CD4-positive, alpha-beta T cell (primary cell): ENCODE results near the gene DRGX. TPM values are rescaled to one million over a fixed set of nuclear protein-coding genes. Genes with fewer than 3 reads are reported as not detected.

Experiments
- ATAC-seq: fragments of 200-7000 bp; cut with Tn5 transposase; one replicate; pipeline ENCODE4 v1.10.0; 2022; ENCODE audit warnings: mild to moderate bottlenecking; ENCODE audit not compliant: poor library complexity
- CTCF ChIA-PET: fragments of 350-600 bp; sonication (Branson Sonifier 250); formaldehyde crosslinking; loops from one replicate; lab custom pipeline; 2021; ENCODE audit warnings: antibody characterized with exemption, inconsistent platforms; lab: Charles Lee
- POLR2A ChIA-PET: fragments of 350-600 bp; sonication (Branson Sonifier 250); formaldehyde crosslinking; loops from one replicate; lab custom pipeline; 2021; ENCODE audit warnings: antibody characterized with exemption, inconsistent platforms; lab: Charles Lee
- DNase-seq, 14 experiments: peaks; one replicate each; pipeline ENCODE4 v3.0.0-alpha.2; 2013 to 2020; ENCODE audit warnings: mixed read lengths in 2 of 14
- H3K27ac ChIP-seq, 2 donors: one replicate each; pipeline versions ENCODE4 v1.5.1 to v1.7.0; 2013; ENCODE audit warnings: low read length in 2 of 2, low read depth in 1 of 2, mild to moderate bottlenecking in 1 of 2
- H3K27me3 ChIP-seq, 2 experiments: 1 replicate in 1 of 2; 2 replicates in 1 of 2; pipeline versions ENCODE4 v1.6.1 to v1.7.0; 2013; ENCODE audit warnings: low read length in 2 of 2, control low read depth in 1 of 2, mild to moderate bottlenecking in 1 of 2, moderate library complexity in 1 of 2; ENCODE audit not compliant: insufficient read depth in 2 of 2, control insufficient read depth in 1 of 2
- H3K36me3 ChIP-seq: one replicate; pipeline ENCODE4 v1.6.1; 2013; ENCODE audit warnings: low read length, control low read depth; ENCODE audit not compliant: insufficient read depth
- H3K4me1 ChIP-seq: one replicate; pipeline ENCODE4 v1.6.1; 2013; ENCODE audit warnings: low read length, control low read depth; ENCODE audit not compliant: insufficient read depth
- H3K4me3 ChIP-seq: one replicate; pipeline ENCODE4 v1.5.1; 2013; ENCODE audit warnings: mild to moderate bottlenecking, low read length, moderate library complexity
- H3K9me3 ChIP-seq, 2 experiments: 1 replicate in 1 of 2; 2 replicates in 1 of 2; pipeline versions ENCODE4 v1.6.1 to v1.7.0; 2013; ENCODE audit warnings: low read length in 2 of 2, mild to moderate bottlenecking in 2 of 2, control low read depth in 1 of 2, moderate library complexity in 1 of 2; ENCODE audit not compliant: control insufficient read depth in 1 of 2, insufficient read depth in 1 of 2
- H3K27ac Mint-ChIP-seq: one replicate; pipeline ENCODE4 v1.8.0; 2020; ENCODE audit warnings: mixed read lengths
- H3K27me3 Mint-ChIP-seq: one replicate; pipeline ENCODE4 v1.8.0; 2021; ENCODE audit warnings: mixed read lengths
- H3K36me3 Mint-ChIP-seq: one replicate; pipeline ENCODE4 v1.8.0; 2021; ENCODE audit warnings: low read depth, mixed read lengths
- H3K4me1 Mint-ChIP-seq: one replicate; pipeline ENCODE4 v1.8.0; 2021; ENCODE audit warnings: low read depth, mixed read lengths
- H3K4me3 Mint-ChIP-seq: one replicate; pipeline ENCODE4 v1.8.0; 2020; ENCODE audit warnings: mild to moderate bottlenecking, mixed read lengths
- H3K9me3 Mint-ChIP-seq: one replicate; pipeline ENCODE4 v1.8.0; 2020; ENCODE audit warnings: mixed read lengths
- intact Hi-C, 2 experiments: fragments of 100-400 bp; cut with DNase I in 1 of 2; cut with micrococcal nuclease in 1 of 2; formaldehyde crosslinking; loops; one replicate each; pipeline versions ENCODE4 v1.15.1 to v1.9.0; 2023 to 2025; cut with DNase I, micrococcal nuclease
- total RNA-seq, 174 experiments: library from RNA in 2 of 174; stranded (reverse) in 2 of 174; gene quantifications; one replicate each; pipeline ENCODE4 v1.2.3 and lab custom pipeline; 2021 to 2026
- TF ChIP-seq, protein P1 (sequence below): fragments of 200-600 bp; IDR thresholded peaks from one replicate; pipeline ENCODE4 v1.8.0; 2022; ENCODE audit warnings: antibody characterized with exemption, mild to moderate bottlenecking

DRGX gene
- total RNA-seq, 2 experiments from 2014 or later, result not detected

DNA sequence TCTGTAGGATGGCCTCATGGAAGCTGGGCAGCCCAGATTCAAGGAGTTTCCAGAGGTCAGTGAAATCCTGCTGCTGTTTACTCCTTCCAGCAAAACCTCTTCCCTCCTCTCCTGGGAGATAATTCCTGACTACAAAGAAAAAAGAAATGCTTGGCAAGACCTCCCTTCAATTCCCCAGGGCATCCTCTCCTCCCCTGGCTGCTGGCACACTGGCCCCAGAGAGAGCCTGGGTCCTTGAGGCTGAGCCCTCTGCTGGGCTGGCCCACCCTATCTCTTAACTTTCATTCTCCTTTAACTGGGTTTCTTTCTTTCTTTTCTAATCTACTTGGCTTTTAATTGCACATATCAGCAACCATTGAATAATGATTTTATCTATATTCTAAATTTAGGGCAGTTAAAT lies 7.7 kb downstream of the DRGX start:
- TF ChIP-seq, protein P1, sequence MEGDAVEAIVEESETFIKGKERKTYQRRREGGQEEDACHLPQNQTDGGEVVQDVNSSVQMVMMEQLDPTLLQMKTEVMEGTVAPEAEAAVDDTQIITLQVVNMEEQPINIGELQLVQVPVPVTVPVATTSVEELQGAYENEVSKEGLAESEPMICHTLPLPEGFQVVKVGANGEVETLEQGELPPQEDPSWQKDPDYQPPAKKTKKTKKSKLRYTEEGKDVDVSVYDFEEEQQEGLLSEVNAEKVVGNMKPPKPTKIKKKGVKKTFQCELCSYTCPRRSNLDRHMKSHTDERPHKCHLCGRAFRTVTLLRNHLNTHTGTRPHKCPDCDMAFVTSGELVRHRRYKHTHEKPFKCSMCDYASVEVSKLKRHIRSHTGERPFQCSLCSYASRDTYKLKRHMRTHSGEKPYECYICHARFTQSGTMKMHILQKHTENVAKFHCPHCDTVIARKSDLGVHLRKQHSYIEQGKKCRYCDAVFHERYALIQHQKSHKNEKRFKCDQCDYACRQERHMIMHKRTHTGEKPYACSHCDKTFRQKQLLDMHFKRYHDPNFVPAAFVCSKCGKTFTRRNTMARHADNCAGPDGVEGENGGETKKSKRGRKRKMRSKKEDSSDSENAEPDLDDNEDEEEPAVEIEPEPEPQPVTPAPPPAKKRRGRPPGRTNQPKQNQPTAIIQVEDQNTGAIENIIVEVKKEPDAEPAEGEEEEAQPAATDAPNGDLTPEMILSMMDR, result no peak
- no peaks in the 10 kb centered on the region for H3K4me1 Mint-ChIP-seq
- no peaks in the 10 kb centered on the region for H3K36me3 Mint-ChIP-seq
- no peak for ATAC-seq
- intact Hi-C loops, result no loop called here
- DNase-seq, result no peak
- Histone ChIP-seq H3K4me1 (no peaks in the 10 kb centered on the region), H3K4me3 (no peak overlapping the region), H3K36me3 (no peaks in the 10 kb centered on the region), H3K9me3 (no peaks in the 10 kb centered on the region), H3K27me3 (peaks cover 9 to 30% of the 10 kb centered on the region in 2 experiments), H3K27ac (no peak overlapping the region)
- CTCF ChIA-PET, result no interaction called here
- no peak overlapping the region for H3K4me3 Mint-ChIP-seq
- POLR2A ChIA-PET, result no interaction called here
- H3K27me3 Mint-ChIP-seq, result peaks cover 54% of the 10 kb centered on the region
- no peak overlapping the region for H3K27ac Mint-ChIP-seq
- H3K9me3 Mint-ChIP-seq, result no peaks in the 10 kb centered on the region

DNA sequence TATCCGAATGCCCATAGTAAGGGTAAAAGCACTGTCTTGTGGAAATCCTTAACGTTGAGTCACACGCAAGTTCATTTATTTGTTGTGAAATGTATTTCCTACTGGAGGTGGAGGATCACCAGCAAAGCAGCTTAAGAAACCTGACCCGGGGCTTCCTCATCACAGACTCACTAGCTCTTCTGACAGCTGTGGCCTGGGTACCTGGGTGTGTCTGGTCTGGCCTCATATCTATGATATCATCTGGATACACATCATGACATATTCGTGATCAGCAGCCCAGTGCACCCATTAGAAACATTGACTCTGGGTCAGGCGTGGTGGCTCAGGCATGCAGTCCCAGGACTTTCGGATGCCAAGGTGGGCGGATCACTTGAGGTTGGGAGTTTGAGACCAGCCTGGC lies 8.8 kb downstream of the DRGX start:
- H3K9me3 Mint-ChIP-seq, result no peaks in the 10 kb centered on the region
- no peaks in the 10 kb centered on the region for H3K9me3 ChIP-seq
- TF ChIP-seq, protein P1, result no peak
- H3K27me3 ChIP-seq, result peaks cover 4 to 19% of the 10 kb centered on the region in 2 experiments
- DNase-seq, result no peak
- intact Hi-C loops, result no loop called here
- no peak for ATAC-seq
- H3K27me3 Mint-ChIP-seq, result peaks cover 45% of the 10 kb centered on the region
- H3K27ac ChIP-seq, result no peak overlapping the region
- POLR2A ChIA-PET, result no interaction called here
- no peak overlapping the region for H3K4me3 ChIP-seq
- no peaks in the 10 kb centered on the region for H3K4me1 ChIP-seq
- no peaks in the 10 kb centered on the region for H3K36me3 ChIP-seq
- H3K27ac Mint-ChIP-seq, result no peak overlapping the region
- no peaks in the 10 kb centered on the region for H3K36me3 Mint-ChIP-seq
- CTCF ChIA-PET, result no interaction called here
- H3K4me3 Mint-ChIP-seq, result no peak overlapping the region
- no peaks in the 10 kb centered on the region for H3K4me1 Mint-ChIP-seq

DNA sequence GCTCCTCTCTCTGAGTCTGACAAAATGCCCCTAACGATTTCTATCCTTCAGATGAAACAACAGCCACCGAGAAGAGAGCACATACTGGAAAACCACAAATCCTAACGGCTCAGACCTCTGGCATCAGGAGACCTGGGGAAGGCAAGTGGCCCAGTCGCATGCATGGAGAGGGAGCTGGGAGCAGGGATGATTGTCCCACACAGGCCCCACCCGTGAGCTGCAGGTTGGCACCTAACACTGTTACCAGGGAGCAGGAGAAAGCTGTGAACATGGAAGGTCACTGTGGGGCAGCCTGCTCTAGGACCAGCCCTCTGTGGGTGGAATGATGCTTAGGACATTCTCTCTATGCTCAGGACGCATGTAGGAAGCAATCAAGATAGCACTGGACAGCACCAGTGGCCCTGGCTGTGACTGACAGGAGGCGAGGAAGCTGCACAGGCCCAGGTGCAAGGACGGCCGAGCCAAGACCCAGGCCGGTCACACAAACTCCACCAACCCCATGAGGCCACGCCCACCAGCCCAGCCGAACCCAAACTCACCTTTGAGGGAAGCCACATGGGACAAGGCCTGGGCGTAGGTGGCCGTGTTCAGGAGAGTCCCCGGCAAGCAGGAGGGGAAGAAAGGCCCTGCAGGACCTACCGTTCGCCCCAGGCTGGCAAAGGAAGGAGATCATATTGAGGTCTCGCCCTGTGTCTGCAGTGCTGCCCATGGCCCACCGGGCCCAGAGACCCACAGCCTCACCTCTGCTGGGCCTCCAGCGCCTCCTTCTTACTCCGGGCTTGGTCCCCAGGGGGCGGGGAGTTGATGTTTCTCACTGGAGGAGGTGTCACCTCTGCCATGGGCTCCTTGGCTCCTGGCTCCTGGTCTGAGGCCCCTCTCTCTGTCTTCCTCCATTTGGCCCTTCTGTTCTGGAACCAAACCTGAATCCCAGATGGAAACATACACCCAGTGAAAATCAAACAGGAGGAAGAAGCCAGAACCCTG lies 9.7 kb downstream of the DRGX start:
- TF ChIP-seq, protein P1, result no peak
- H3K36me3 Mint-ChIP-seq, result no peaks in the 10 kb centered on the region
- peaks cover 4 to 11% of the 10 kb centered on the region in 2 experiments for H3K27me3 ChIP-seq
- DNase-seq (no peak), ATAC-seq (no peak)
- no peak overlapping the region for H3K4me3 Mint-ChIP-seq
- peaks cover 37% of the 10 kb centered on the region for H3K27me3 Mint-ChIP-seq
- H3K27ac Mint-ChIP-seq, result no peak overlapping the region
- intact Hi-C loops, result no loop called here
- H3K4me3 ChIP-seq, result no peak overlapping the region
- no peak overlapping the region for H3K27ac ChIP-seq
- ChIA-PET CTCF (no interaction called here), POLR2A (no interaction called here)
- no peaks in the 10 kb centered on the region for H3K9me3 Mint-ChIP-seq
- no peaks in the 10 kb centered on the region for H3K36me3 ChIP-seq
- H3K4me1 ChIP-seq, result no peaks in the 10 kb centered on the region
- no peaks in the 10 kb centered on the region for H3K4me1 Mint-ChIP-seq
- H3K9me3 ChIP-seq, result peaks cover 0 to 1% of the 10 kb centered on the region in 2 experiments
